Epithelial cell of proximal tubule (primary cell): ENCODE results near the gene ADORA1. TPM values are rescaled to one million over a fixed set of nuclear protein-coding genes. Genes with fewer than 3 reads are reported as not detected.

ENCODE experiments used
- DNase-seq: peaks from one replicate; pipeline ENCODE4 v3.0.0-alpha.2; 2011; ENCODE audit warnings: low read depth
- H3K4me3 ChIP-seq: 2 replicates; pipeline ENCODE4 v1.5.1; 2011; ENCODE audit warnings: low read depth, mild to moderate bottlenecking, low read length
- CTCF ChIP-seq: conservative IDR thresholded peaks from 2 replicates; pipeline ENCODE4 v1.5.1; 2012; ENCODE audit warnings: low read depth, mild to moderate bottlenecking, low read length
- total RNA-seq: library from RNA; depleted of rRNA; stranded (reverse); fragments of >200 nt; gene quantifications from 2 replicates; pipeline ENCODE4 v1.2.3, GENCODE V29; 2015

Gene ADORA1
- total RNA-seq, 1 donor from 2014 or later: 3.7 TPM

- no peak overlapping the region for H3K4me3 ChIP-seq
- no peak for DNase-seq
- TF ChIP-seq CTCF: no peak
These were observed 78.7 kb downstream of the ADORA1 start for GRCh38 chr1:203206129-203206687.

GRCh38 chr1:203207751-203208150 lies 80.2 kb downstream of the ADORA1 start:
- DNase-seq: no peak
- no peak for TF ChIP-seq CTCF
- H3K4me3 ChIP-seq: no peak overlapping the region

GRCh38 chr1:203208181-203208580 lies 80.7 kb downstream of the ADORA1 start:
- no peak for DNase-seq
- no peak for TF ChIP-seq CTCF
- H3K4me3 ChIP-seq: no peak overlapping the region

GRCh38 chr1:203210350-203210749 lies 82.8 kb downstream of the ADORA1 start:
- no peak for TF ChIP-seq CTCF
- no peak overlapping the region for H3K4me3 ChIP-seq
- no peak for DNase-seq

- no peak for TF ChIP-seq CTCF
- DNase-seq: no peak
These were observed 83.5 kb downstream of the ADORA1 start for GRCh38 chr1:203210988-203211387.

GRCh38 chr1:203211812-203212211 lies 84.3 kb downstream of the ADORA1 start:
- no peak for DNase-seq
- H3K4me3 ChIP-seq: no peak overlapping the region
- no peak for TF ChIP-seq CTCF

More at GRCh38 chr1:203210988-203211387, 83.5 kb downstream of the ADORA1 start:
- H3K4me3 ChIP-seq: no peak overlapping the region

- TF ChIP-seq CTCF: no peak
- no peak overlapping the region for H3K4me3 ChIP-seq
- DNase-seq: no peak
These were observed 85.6 kb downstream of the ADORA1 start for GRCh38 chr1:203213126-203213525.
